HCT116 (cell line): Measurements from ENCODE around the gene PABPC3. TPM values are rescaled to one million over a fixed set of nuclear protein-coding genes. Genes with fewer than 3 reads are reported as not detected.

Source experiments
- ATAC-seq: fragments of 200-7000 bp; cut with Tn5 transposase; 2 replicates; pipeline ENCODE4 v1.9.1; 2020; ENCODE audit warnings: mild to moderate bottlenecking, moderate library complexity
- BruUV-seq: library from RNA; stranded (reverse); fragments of 400-500 nt; replicated peaks from 2 replicates; lab custom pipeline; 2021; lab: Mats Ljungman, UMichigan
- CTCF ChIA-PET: fragments of 300-600 bp; sonication (Branson Sonifier 250); formaldehyde crosslinking; loops from one replicate; lab custom pipeline; 2021; ENCODE audit warnings: antibody characterized with exemption; lab: Charles Lee
- POLR2A ChIA-PET: fragments of 300-600, 350-600 bp; sonication (Branson Sonifier 250); formaldehyde crosslinking; loops from one replicate; lab custom pipeline; 2021; ENCODE audit warnings: antibody characterized with exemption; lab: Charles Lee
- RAD21 ChIA-PET, 2 experiments: fragments of 300-600 bp; sonication (Branson Sonifier 250); formaldehyde crosslinking; loops; one replicate each; lab custom pipeline; 2023; ENCODE audit warnings: low total read pairs in 2 of 2; ENCODE audit not compliant: uncharacterized antibody in 2 of 2, unreplicated experiment in 2 of 2, low non-redundant PET in 1 of 2; lab: Charles Lee
- DNase-seq: peaks from one replicate; pipeline ENCODE4 v3.0.0-alpha.2; 2010; ENCODE audit warnings: low read depth, low spot score
- H2AFZ ChIP-seq: fragments of 200-600 bp; shearing (Covaris generic), sonication (generic); 2 replicates; pipeline ENCODE4 v1.6.1; 2017; ENCODE audit warnings: low read depth, mixed run types, mixed read lengths, antibody characterized with exemption, low read length; ENCODE audit not compliant: poor library complexity, severe bottlenecking
- H3K27ac ChIP-seq: 2 replicates; pipeline ENCODE4 v1.5.1; 2012; ENCODE audit warnings: low read depth, low read length
- H3K27me3 ChIP-seq: fragments of 200-600 bp; sonication (generic); 2 replicates; pipeline ENCODE4 v1.6.1; 2016; ENCODE audit warnings: mixed run types, low read length, mixed read lengths; ENCODE audit not compliant: insufficient read depth
- H3K36me3 ChIP-seq, 2 experiments: fragments of 200-500 bp in 1 of 2; fragments of 200-600 bp in 1 of 2; sonication (Bioruptor generic) in 1 of 2; sonication (generic) in 1 of 2; 2 replicates each; pipeline versions ENCODE4 v1.5.1 to v1.6.1; 2014 to 2016; ENCODE audit warnings: low read length in 2 of 2, inconsistent platforms in 1 of 2, mixed read lengths in 1 of 2, mixed run types in 1 of 2; ENCODE audit not compliant: insufficient read depth in 2 of 2, control insufficient read depth in 1 of 2
- H3K4me1 ChIP-seq, 2 experiments: fragments of 200-600 bp in 1 of 2; sonication (generic) in 1 of 2; 2 replicates each; pipeline versions ENCODE4 v1.5.1 to v1.6.1; 2012 to 2017; ENCODE audit warnings: low read length in 2 of 2, inconsistent platforms in 1 of 2, mild to moderate bottlenecking in 1 of 2, mixed read lengths in 1 of 2, mixed run types in 1 of 2, moderate library complexity in 1 of 2; ENCODE audit not compliant: insufficient read depth in 2 of 2, control insufficient read depth in 1 of 2
- H3K4me2 ChIP-seq: fragments of 200-600 bp; sonication (generic); 2 replicates; pipeline ENCODE4 v1.6.1; 2017; ENCODE audit warnings: mixed run types, low read length, mixed read lengths
- H3K4me3 ChIP-seq, 2 experiments: fragments of 200-600 bp in 1 of 2; sonication (generic) in 1 of 2; replicated peaks in 1 of 2; 2 replicates each; pipeline ENCODE4 v1.5.1; 2011 to 2016; ENCODE audit warnings: low read length in 2 of 2, control low read depth in 1 of 2, low read depth in 1 of 2, mild to moderate bottlenecking in 1 of 2, mixed read lengths in 1 of 2, mixed run types in 1 of 2
- H3K79me2 ChIP-seq: fragments of 200-600 bp; sonication (generic); 2 replicates; pipeline ENCODE4 v1.6.1; 2017; ENCODE audit warnings: mild to moderate bottlenecking, mixed run types, low read length, moderate library complexity, mixed read lengths; ENCODE audit not compliant: insufficient read depth
- H3K9ac ChIP-seq: fragments of 200-600 bp; sonication (generic); 2 replicates; pipeline ENCODE4 v1.6.1; 2016; ENCODE audit warnings: low read length, mixed read lengths
- H3K9me2 ChIP-seq: fragments of 200-600 bp; sonication (generic), shearing (Covaris generic); 2 replicates; pipeline ENCODE4 v1.6.1; 2017; ENCODE audit warnings: mixed run types, mild to moderate bottlenecking, moderate library complexity; ENCODE audit not compliant: insufficient read depth
- H3K9me3 ChIP-seq, 2 experiments: fragments of 200-500 bp in 1 of 2; fragments of 200-600 bp in 1 of 2; sonication (Bioruptor generic) in 1 of 2; sonication (generic) in 1 of 2; 2 replicates each; pipeline ENCODE4 v1.6.1; 2014 to 2017; ENCODE audit warnings: low read length in 2 of 2, mixed read lengths in 2 of 2, inconsistent platforms in 1 of 2, low read depth in 1 of 2, mild to moderate bottlenecking in 1 of 2, mixed run types in 1 of 2, moderate library complexity in 1 of 2; ENCODE audit not compliant: control insufficient read depth in 1 of 2, insufficient read depth in 1 of 2
- H4K20me1 ChIP-seq: fragments of 200-600 bp; sonication (generic), shearing (Covaris generic); 2 replicates; pipeline ENCODE4 v1.6.1; 2017; ENCODE audit warnings: mixed run types, mild to moderate bottlenecking, moderate library complexity; ENCODE audit not compliant: insufficient read depth
- ATF3 ChIP-seq: IDR thresholded peaks from 2 replicates; pipeline ENCODE4 v1.6.1; 2012
- CBX3 ChIP-seq: IDR thresholded peaks from 2 replicates; pipeline ENCODE4 v1.6.1; 2012; ENCODE audit warnings: low read depth
- EGR1 ChIP-seq: IDR thresholded peaks from 2 replicates; pipeline ENCODE4 v1.6.1; 2012; ENCODE audit warnings: low read depth
- ELF1 ChIP-seq: IDR thresholded peaks from 2 replicates; pipeline ENCODE4 v1.6.1; 2012; ENCODE audit warnings: low read depth, borderline replicate concordance
- EZH2 ChIP-seq: fragments of 200-600 bp; sonication (generic); IDR thresholded peaks from 2 replicates; pipeline ENCODE4 v1.6.1; 2017; ENCODE audit warnings: antibody characterized with exemption, mixed run types
- EZH2phosphoT487 ChIP-seq: fragments of 200-600 bp; IDR thresholded peaks from 2 replicates; pipeline ENCODE4 v1.6.1; 2018; ENCODE audit warnings: antibody characterized with exemption, borderline replicate concordance
- FOSL1 ChIP-seq: IDR thresholded peaks from 2 replicates; pipeline ENCODE4 v1.6.1; 2012; ENCODE audit warnings: low read depth
- POLR2AphosphoS5 ChIP-seq: IDR thresholded peaks from 2 replicates; pipeline ENCODE4 v1.6.1; 2011; ENCODE audit warnings: mild to moderate bottlenecking, low read depth, low read length, moderate library complexity
- RAD21 ChIP-seq: IDR thresholded peaks from 2 replicates; pipeline ENCODE4 v1.6.1; 2012; ENCODE audit warnings: low read depth, mild to moderate bottlenecking
- SP1 ChIP-seq: IDR thresholded peaks from 2 replicates; pipeline ENCODE4 v1.6.1; 2012; ENCODE audit warnings: low read depth
- YY1 ChIP-seq: IDR thresholded peaks from 2 replicates; pipeline ENCODE4 v1.6.1; 2011; ENCODE audit warnings: low read length, low read depth, moderate library complexity, mild to moderate bottlenecking; ENCODE audit not compliant: insufficient replicate concordance; ENCODE audit errors: extremely low read depth
- ZFX ChIP-seq: fragments of 450-650 bp; IDR thresholded peaks from 2 replicates; pipeline ENCODE4 v1.6.1; 2017
- ZNF274 ChIP-seq: fragments of 200-500 bp; sonication (Bioruptor generic); IDR thresholded peaks from 2 replicates; pipeline ENCODE4 v1.6.1; 2014; ENCODE audit warnings: mild to moderate bottlenecking, low read depth, low read length, inconsistent platforms
- intact Hi-C: fragments of 100-400 bp; cut with micrococcal nuclease; formaldehyde crosslinking; loops from 2 replicates; pipeline ENCODE4 v1.10.0; 2022
- total RNA-seq: library from RNA; stranded (reverse); gene quantifications from one replicate; pipeline ENCODE4 v1.2.1, GENCODE V29; 2021; ENCODE audit not compliant: unreplicated experiment
- TF ChIP-seq, protein P1 (sequence below): IDR thresholded peaks from 2 replicates; pipeline ENCODE4 v1.6.1; 2012; ENCODE audit warnings: low read depth
- TF ChIP-seq, protein P2 (sequence below): IDR thresholded peaks from 2 replicates; pipeline ENCODE4 v1.6.1; 2011; ENCODE audit warnings: mild to moderate bottlenecking, low read length, moderate library complexity; ENCODE audit not compliant: insufficient replicate concordance; ENCODE audit errors: extremely low read depth

The PABPC3 gene
- total RNA-seq, 1 experiment from 2014 or later: 0.59 TPM

- H3K4me2 ChIP-seq: no peak overlapping the region
- TF ChIP-seq, protein P1, sequence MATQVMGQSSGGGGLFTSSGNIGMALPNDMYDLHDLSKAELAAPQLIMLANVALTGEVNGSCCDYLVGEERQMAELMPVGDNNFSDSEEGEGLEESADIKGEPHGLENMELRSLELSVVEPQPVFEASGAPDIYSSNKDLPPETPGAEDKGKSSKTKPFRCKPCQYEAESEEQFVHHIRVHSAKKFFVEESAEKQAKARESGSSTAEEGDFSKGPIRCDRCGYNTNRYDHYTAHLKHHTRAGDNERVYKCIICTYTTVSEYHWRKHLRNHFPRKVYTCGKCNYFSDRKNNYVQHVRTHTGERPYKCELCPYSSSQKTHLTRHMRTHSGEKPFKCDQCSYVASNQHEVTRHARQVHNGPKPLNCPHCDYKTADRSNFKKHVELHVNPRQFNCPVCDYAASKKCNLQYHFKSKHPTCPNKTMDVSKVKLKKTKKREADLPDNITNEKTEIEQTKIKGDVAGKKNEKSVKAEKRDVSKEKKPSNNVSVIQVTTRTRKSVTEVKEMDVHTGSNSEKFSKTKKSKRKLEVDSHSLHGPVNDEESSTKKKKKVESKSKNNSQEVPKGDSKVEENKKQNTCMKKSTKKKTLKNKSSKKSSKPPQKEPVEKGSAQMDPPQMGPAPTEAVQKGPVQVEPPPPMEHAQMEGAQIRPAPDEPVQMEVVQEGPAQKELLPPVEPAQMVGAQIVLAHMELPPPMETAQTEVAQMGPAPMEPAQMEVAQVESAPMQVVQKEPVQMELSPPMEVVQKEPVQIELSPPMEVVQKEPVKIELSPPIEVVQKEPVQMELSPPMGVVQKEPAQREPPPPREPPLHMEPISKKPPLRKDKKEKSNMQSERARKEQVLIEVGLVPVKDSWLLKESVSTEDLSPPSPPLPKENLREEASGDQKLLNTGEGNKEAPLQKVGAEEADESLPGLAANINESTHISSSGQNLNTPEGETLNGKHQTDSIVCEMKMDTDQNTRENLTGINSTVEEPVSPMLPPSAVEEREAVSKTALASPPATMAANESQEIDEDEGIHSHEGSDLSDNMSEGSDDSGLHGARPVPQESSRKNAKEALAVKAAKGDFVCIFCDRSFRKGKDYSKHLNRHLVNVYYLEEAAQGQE: no peak
- TF ChIP-seq ZNF274: no peak
- TF ChIP-seq POLR2AphosphoS5: no peak
- TF ChIP-seq YY1: no peak
- no peak for TF ChIP-seq ATF3
- TF ChIP-seq EZH2: no peak
- no peak for TF ChIP-seq CBX3
- no peak for TF ChIP-seq SP1
- no peak for TF ChIP-seq RAD21
- TF ChIP-seq, protein P2, sequence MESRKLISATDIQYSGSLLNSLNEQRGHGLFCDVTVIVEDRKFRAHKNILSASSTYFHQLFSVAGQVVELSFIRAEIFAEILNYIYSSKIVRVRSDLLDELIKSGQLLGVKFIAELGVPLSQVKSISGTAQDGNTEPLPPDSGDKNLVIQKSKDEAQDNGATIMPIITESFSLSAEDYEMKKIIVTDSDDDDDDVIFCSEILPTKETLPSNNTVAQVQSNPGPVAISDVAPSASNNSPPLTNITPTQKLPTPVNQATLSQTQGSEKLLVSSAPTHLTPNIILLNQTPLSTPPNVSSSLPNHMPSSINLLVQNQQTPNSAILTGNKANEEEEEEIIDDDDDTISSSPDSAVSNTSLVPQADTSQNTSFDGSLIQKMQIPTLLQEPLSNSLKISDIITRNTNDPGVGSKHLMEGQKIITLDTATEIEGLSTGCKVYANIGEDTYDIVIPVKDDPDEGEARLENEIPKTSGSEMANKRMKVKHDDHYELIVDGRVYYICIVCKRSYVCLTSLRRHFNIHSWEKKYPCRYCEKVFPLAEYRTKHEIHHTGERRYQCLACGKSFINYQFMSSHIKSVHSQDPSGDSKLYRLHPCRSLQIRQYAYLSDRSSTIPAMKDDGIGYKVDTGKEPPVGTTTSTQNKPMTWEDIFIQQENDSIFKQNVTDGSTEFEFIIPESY: no peak
- no peak for TF ChIP-seq ELF1
- TF ChIP-seq EZH2phosphoT487: no peak
- no peak for TF ChIP-seq FOSL1
- TF ChIP-seq ZFX: no peak
- no peak for TF ChIP-seq EGR1
These were observed 41.8 kb downstream of the PABPC3 start for GRCh38 chr13:25137788-25138115.

More at GRCh38 chr13:25137788-25138115, 41.8 kb downstream of the PABPC3 start:
- DNase-seq (no peak), ATAC-seq (no peak)
- Histone ChIP-seq H3K9me2 (no peaks in the 10 kb centered on the region), H3K36me3 (no peaks in the 10 kb centered on the region), H3K9ac (no peak overlapping the region), H3K27me3 (no peaks in the 10 kb centered on the region), H3K79me2 (no peaks in the 10 kb centered on the region), H3K9me3 (no peaks in the 10 kb centered on the region), H3K4me3 (no peak overlapping the region), H2AFZ (no peak overlapping the region), H3K27ac (no peak overlapping the region), H4K20me1 (no peaks in the 10 kb centered on the region), H3K4me1 (no peaks in the 10 kb centered on the region)
- no TSS peak for BruUV-seq
- POLR2A ChIA-PET: no interaction called here
- RAD21 ChIA-PET: no interaction called here
- intact Hi-C loops: no loop called here
- CTCF ChIA-PET: no interaction called here
